Measurements from ENCODE around the gene PHRF1.
A peak's percentile ranks its signal among the peaks of the same experiment; 100 is the strongest.

Gene PHRF1

GRCh38 chr11:530960-531831 lies 45.1 kb upstream of the PHRF1 start:
- H3K18ac ChIP-seq (ENCODE audit: low read length): no peak overlapping the region
- no peak overlapping the region for H3K4ac ChIP-seq (ENCODE audit: low read depth, low read length)
- peaks cover 12% of the 10 kb centered on the region for H3K79me1 ChIP-seq (ENCODE audit: low read length)
- H3K4me3 ChIP-seq (ENCODE audit: low read length): no peak overlapping the region
- H3K9ac ChIP-seq (ENCODE audit: low read length): no peak overlapping the region
- H3K36me3 ChIP-seq (ENCODE audit: control insufficient read depth, insufficient read depth, low read length): no peaks in the 10 kb centered on the region
- no peak overlapping the region for H4K5ac ChIP-seq (ENCODE audit: low read length)
- no peak overlapping the region for H3K56ac ChIP-seq (ENCODE audit: low read length)
- no peak overlapping the region for H4K8ac ChIP-seq (ENCODE audit: low read depth, low read length)
- peaks cover 1% of the 10 kb centered on the region for H3K4me1 ChIP-seq (ENCODE audit: control insufficient read depth, low read depth, low read length)
- DNase-seq: no peak
- no peak overlapping the region for H3K27ac ChIP-seq (ENCODE audit: low read depth, low read length)
- H2AK5ac ChIP-seq (ENCODE audit: low read length): no peak overlapping the region
- no peak overlapping the region for H3K23ac ChIP-seq (ENCODE audit: low read length)
- no CpG with 5 or more reads among the region's 28 CpGs for WGBS (ENCODE audit: extremely low coverage, insufficient coverage, low lambda C conversion rate)
- H3K4me2 ChIP-seq (ENCODE audit: low read length): no peak overlapping the region
- H3K27me3 ChIP-seq (ENCODE audit: insufficient read depth, low read length, poor library complexity): no peaks in the 10 kb centered on the region
- no peak overlapping the region for H2BK120ac ChIP-seq (ENCODE audit: low read depth, low read length)
- no peak overlapping the region for H2BK5ac ChIP-seq (ENCODE audit: low read length)
- no peak overlapping the region for H2BK15ac ChIP-seq (replicated peaks; ENCODE audit: low read depth)
- H3K79me2 ChIP-seq (ENCODE audit: control insufficient read depth, insufficient read depth, low read length): peaks cover 7% of the 10 kb centered on the region

- Histone ChIP-seq H2BK15ac (replicated peaks; ENCODE audit: low read depth) (no peak overlapping the region), H3K4me3 (ENCODE audit: low read length) (no peak overlapping the region), H2AK5ac (ENCODE audit: low read length) (no peak overlapping the region), H3K27ac (ENCODE audit: low read depth, low read length) (no peak overlapping the region), H3K27me3 (ENCODE audit: insufficient read depth, low read length, poor library complexity) (no peaks in the 10 kb centered on the region), H3K56ac (ENCODE audit: low read length) (no peak overlapping the region), H3K23ac (ENCODE audit: low read length) (no peak overlapping the region), H3K18ac (ENCODE audit: low read length) (no peak overlapping the region), H3K36me3 (ENCODE audit: control insufficient read depth, insufficient read depth, low read length) (no peaks in the 10 kb centered on the region), H3K9ac (ENCODE audit: low read length) (no peak overlapping the region), H2BK120ac (ENCODE audit: low read depth, low read length) (no peak overlapping the region), H3K79me2 (ENCODE audit: control insufficient read depth, insufficient read depth, low read length) (peaks cover 7% of the 10 kb centered on the region), H3K4ac (ENCODE audit: low read depth, low read length) (no peak overlapping the region), H3K4me2 (ENCODE audit: low read length) (no peak overlapping the region), H3K79me1 (ENCODE audit: low read length) (peaks cover 12% of the 10 kb centered on the region), H4K5ac (ENCODE audit: low read length) (no peak overlapping the region), H4K8ac (ENCODE audit: low read depth, low read length) (no peak overlapping the region), H3K4me1 (ENCODE audit: control insufficient read depth, low read depth, low read length) (peaks cover 1% of the 10 kb centered on the region), H2BK5ac (ENCODE audit: low read length) (no peak overlapping the region)
- no CpG with 5 or more reads among the region's 18 CpGs for WGBS (ENCODE audit: extremely low coverage, insufficient coverage, low lambda C conversion rate)
- DNase-seq: no peak
Measured at GRCh38 chr11:531919-532526, 44.2 kb upstream of the PHRF1 start.

- Histone ChIP-seq H4K5ac (ENCODE audit: low read length) (no peak overlapping the region), H2AK5ac (ENCODE audit: low read length) (no peak overlapping the region), H3K79me1 (ENCODE audit: low read length) (peaks cover 12% of the 10 kb centered on the region), H3K4me2 (ENCODE audit: low read length) (no peak overlapping the region), H3K56ac (ENCODE audit: low read length) (no peak overlapping the region), H3K36me3 (ENCODE audit: control insufficient read depth, insufficient read depth, low read length) (no peaks in the 10 kb centered on the region), H3K4me1 (ENCODE audit: control insufficient read depth, low read depth, low read length) (peaks cover 1% of the 10 kb centered on the region), H2BK120ac (ENCODE audit: low read depth, low read length) (no peak overlapping the region), H3K4ac (ENCODE audit: low read depth, low read length) (no peak overlapping the region), H3K4me3 (ENCODE audit: low read length) (no peak overlapping the region), H2BK15ac (replicated peaks; ENCODE audit: low read depth) (no peak overlapping the region), H3K18ac (ENCODE audit: low read length) (no peak overlapping the region), H2BK5ac (ENCODE audit: low read length) (no peak overlapping the region), H4K8ac (ENCODE audit: low read depth, low read length) (no peak overlapping the region), H3K23ac (ENCODE audit: low read length) (no peak overlapping the region), H3K27ac (ENCODE audit: low read depth, low read length) (no peak overlapping the region), H3K27me3 (ENCODE audit: insufficient read depth, low read length, poor library complexity) (no peaks in the 10 kb centered on the region), H3K9ac (ENCODE audit: low read length) (no peak overlapping the region), H3K79me2 (ENCODE audit: control insufficient read depth, insufficient read depth, low read length) (peaks cover 7% of the 10 kb centered on the region)
- no CpG with 5 or more reads among the region's 23 CpGs for WGBS (ENCODE audit: extremely low coverage, insufficient coverage, low lambda C conversion rate)
- DNase-seq: no peak
Measured at GRCh38 chr11:532527-532985, 43.7 kb upstream of the PHRF1 start.

GRCh38 chr11:532986-533585 lies 43.2 kb upstream of the PHRF1 start:
- Histone ChIP-seq H3K4me1 (ENCODE audit: control insufficient read depth, low read depth, low read length) (peaks cover 4% of the 10 kb centered on the region), H2BK5ac (ENCODE audit: low read length) (no peak overlapping the region), H3K4ac (ENCODE audit: low read depth, low read length) (no peak overlapping the region), H3K36me3 (ENCODE audit: control insufficient read depth, insufficient read depth, low read length) (no peaks in the 10 kb centered on the region), H3K4me3 (ENCODE audit: low read length) (no peak overlapping the region), H3K27me3 (ENCODE audit: insufficient read depth, low read length, poor library complexity) (no peaks in the 10 kb centered on the region), H2BK120ac (ENCODE audit: low read depth, low read length) (no peak overlapping the region), H4K8ac (ENCODE audit: low read depth, low read length) (no peak overlapping the region), H3K18ac (ENCODE audit: low read length) (no peak overlapping the region), H2AK5ac (ENCODE audit: low read length) (no peak overlapping the region), H3K56ac (ENCODE audit: low read length) (no peak overlapping the region), H3K79me1 (ENCODE audit: low read length) (peaks cover 12% of the 10 kb centered on the region), H3K79me2 (ENCODE audit: control insufficient read depth, insufficient read depth, low read length) (peaks cover 7% of the 10 kb centered on the region), H4K5ac (ENCODE audit: low read length) (no peak overlapping the region), H3K23ac (ENCODE audit: low read length) (no peak overlapping the region), H3K27ac (ENCODE audit: low read depth, low read length) (no peak overlapping the region), H3K4me2 (ENCODE audit: low read length) (no peak overlapping the region), H3K9ac (ENCODE audit: low read length) (no peak overlapping the region), H2BK15ac (replicated peaks; ENCODE audit: low read depth) (no peak overlapping the region)
- DNase-seq: no peak
- no CpG with 5 or more reads among the region's 33 CpGs for WGBS (ENCODE audit: extremely low coverage, insufficient coverage, low lambda C conversion rate)

- Histone ChIP-seq H3K79me2 (ENCODE audit: control insufficient read depth, insufficient read depth, low read length) (peaks cover 7% of the 10 kb centered on the region), H3K18ac (ENCODE audit: low read length) (no peak overlapping the region), H3K27me3 (ENCODE audit: insufficient read depth, low read length, poor library complexity) (no peaks in the 10 kb centered on the region), H3K9ac (ENCODE audit: low read length) (peak overlapping the region; percentile 93), H3K4ac (ENCODE audit: low read depth, low read length) (no peak overlapping the region), H2BK120ac (ENCODE audit: low read depth, low read length) (no peak overlapping the region), H3K27ac (ENCODE audit: low read depth, low read length) (no peak overlapping the region), H3K4me2 (ENCODE audit: low read length) (peak overlapping the region; percentile 71), H2BK5ac (ENCODE audit: low read length) (no peak overlapping the region), H4K8ac (ENCODE audit: low read depth, low read length) (no peak overlapping the region), H3K4me3 (ENCODE audit: low read length) (no peak overlapping the region), H2AK5ac (ENCODE audit: low read length) (no peak overlapping the region), H3K36me3 (ENCODE audit: control insufficient read depth, insufficient read depth, low read length) (no peaks in the 10 kb centered on the region), H3K4me1 (ENCODE audit: control insufficient read depth, low read depth, low read length) (peaks cover 4% of the 10 kb centered on the region), H3K79me1 (ENCODE audit: low read length) (peaks cover 12% of the 10 kb centered on the region), H3K23ac (ENCODE audit: low read length) (no peak overlapping the region), H2BK15ac (replicated peaks; ENCODE audit: low read depth) (no peak overlapping the region), H3K56ac (ENCODE audit: low read length) (peak overlapping the region; percentile 91), H4K5ac (ENCODE audit: low read length) (no peak overlapping the region)
- no peak for DNase-seq
- WGBS (ENCODE audit: extremely low coverage, insufficient coverage, low lambda C conversion rate): no CpG with 5 or more reads among the region's 37 CpGs
Measured at GRCh38 chr11:533586-534395, 42.5 kb upstream of the PHRF1 start.
